Natural killer cell (primary cell): ENCODE data around the gene ATP1A4. TPM values are rescaled to one million over a fixed set of nuclear protein-coding genes. Genes with fewer than 3 reads are reported as not detected.

Source experiments
- ATAC-seq, 3 donors: fragments of 150-1000 bp in 2 of 3; fragments of 200-7000 bp in 1 of 3; cut with Tn5 transposase; 1 replicate in 1 of 3; 2 replicates in 2 of 3; pipeline ENCODE4 v1.10.0; 2021; ENCODE audit warnings: mild to moderate bottlenecking in 2 of 3, moderate library complexity in 2 of 3
- DNase-seq, 2 donors: peaks; one replicate each; pipeline versions ENCODE4 v3.0.0 to v3.0.0-alpha.2; 2013 to 2021; ENCODE audit warnings: mixed read lengths in 1 of 2
- H3K27ac ChIP-seq: one replicate; pipeline ENCODE4 v1.5.1; 2013; ENCODE audit warnings: mild to moderate bottlenecking, low read length
- H3K27me3 ChIP-seq: one replicate; pipeline ENCODE4 v1.6.1; 2013; ENCODE audit warnings: low read length; ENCODE audit not compliant: control insufficient read depth, insufficient read depth
- H3K36me3 ChIP-seq: one replicate; pipeline ENCODE4 v1.6.1; 2013; ENCODE audit warnings: low read length; ENCODE audit not compliant: control insufficient read depth, insufficient read depth
- H3K4me1 ChIP-seq: one replicate; pipeline ENCODE4 v1.6.1; 2013; ENCODE audit warnings: low read length; ENCODE audit not compliant: control insufficient read depth, insufficient read depth
- H3K4me3 ChIP-seq: one replicate; pipeline ENCODE4 v1.5.1; 2013; ENCODE audit warnings: low read length
- H3K9me3 ChIP-seq: one replicate; pipeline ENCODE4 v1.6.1; 2013; ENCODE audit warnings: low read length; ENCODE audit not compliant: control insufficient read depth, insufficient read depth
- H3K27ac Mint-ChIP-seq, 2 donors: one replicate each; pipeline ENCODE4 v1.8.0; 2022; ENCODE audit warnings: mild to moderate bottlenecking in 2 of 2, mixed read lengths in 2 of 2, moderate library complexity in 1 of 2
- H3K27me3 Mint-ChIP-seq, 2 donors: one replicate each; pipeline ENCODE4 v1.8.0; 2022; ENCODE audit warnings: low read depth in 2 of 2, mixed read lengths in 2 of 2
- H3K36me3 Mint-ChIP-seq: one replicate; pipeline ENCODE4 v1.8.0; 2022; ENCODE audit warnings: mixed read lengths
- H3K4me1 Mint-ChIP-seq, 2 donors: one replicate each; pipeline ENCODE4 v1.8.0; 2022; ENCODE audit warnings: mixed read lengths in 2 of 2
- H3K4me3 Mint-ChIP-seq: one replicate; pipeline ENCODE4 v1.8.0; 2022; ENCODE audit warnings: mild to moderate bottlenecking, moderate library complexity, mixed read lengths
- H3K9me3 Mint-ChIP-seq, 2 donors: one replicate each; pipeline ENCODE4 v1.8.0; 2022; ENCODE audit warnings: mixed read lengths in 2 of 2
- WGBS: methylation state at CpG from one replicate; pipeline ENCODE4 v1.1.7; 2013; ENCODE audit warnings: missing lambda C conversion rate; ENCODE audit not compliant: insufficient coverage; 5-methylcytosine and 5-hydroxymethylcytosine counted together
- intact Hi-C: fragments of 100-400 bp; cut with micrococcal nuclease; formaldehyde crosslinking; loops from one replicate; pipeline ENCODE4 v1.14.2; 2022
- total RNA-seq, 4 donors: library from RNA; stranded (reverse); fragments of 120-200 nt in 1 of 4; gene quantifications; one replicate each; pipeline versions ENCODE4 v1.2.3 to v1.2.4, GENCODE V29; 2013 to 2022
- TF ChIP-seq, protein P1 (sequence below): fragments of 200-600 bp; IDR thresholded peaks from one replicate; pipeline ENCODE4 v1.8.0; 2022; ENCODE audit warnings: antibody characterized with exemption

ATP1A4 gene
- total RNA-seq, 3 donors from 2014 or later (not counting 1 experiment from before 2014, with no cell fraction given) = not detected

DNA sequence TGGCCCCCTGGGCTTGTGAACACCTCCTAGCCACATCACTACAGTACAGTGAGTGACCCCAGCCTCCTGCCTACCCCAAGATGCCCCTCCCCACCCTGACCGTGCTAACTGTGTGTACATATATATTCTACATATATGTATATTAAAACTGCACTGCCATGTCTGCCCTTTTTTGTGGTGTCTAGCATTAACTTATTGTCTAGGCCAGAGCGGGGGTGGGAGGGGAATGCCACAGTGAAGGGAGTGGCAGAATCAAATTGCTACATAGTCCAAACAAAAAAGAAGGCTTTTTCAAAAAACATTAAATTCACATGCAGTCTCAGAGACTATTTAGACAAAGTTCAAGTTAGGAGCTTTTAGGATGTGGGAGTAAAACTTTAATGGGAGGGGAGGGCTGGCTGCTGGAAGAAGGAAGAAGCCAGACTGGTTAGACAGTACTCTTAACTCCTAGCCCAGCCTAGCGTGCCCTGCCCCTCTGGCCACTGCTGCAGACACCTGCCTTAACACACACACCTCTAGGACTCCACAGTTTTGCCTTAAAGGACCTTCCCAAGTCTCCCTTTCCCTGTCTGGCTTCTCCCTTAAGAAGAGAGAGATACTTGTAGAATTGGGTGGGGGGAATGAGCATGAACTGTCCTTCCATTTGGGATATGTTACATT is 63.2 kb downstream of the ATP1A4 start:
- no peaks in the 10 kb centered on the region for H3K9me3 Mint-ChIP-seq
- no peak for ATAC-seq

DNA sequence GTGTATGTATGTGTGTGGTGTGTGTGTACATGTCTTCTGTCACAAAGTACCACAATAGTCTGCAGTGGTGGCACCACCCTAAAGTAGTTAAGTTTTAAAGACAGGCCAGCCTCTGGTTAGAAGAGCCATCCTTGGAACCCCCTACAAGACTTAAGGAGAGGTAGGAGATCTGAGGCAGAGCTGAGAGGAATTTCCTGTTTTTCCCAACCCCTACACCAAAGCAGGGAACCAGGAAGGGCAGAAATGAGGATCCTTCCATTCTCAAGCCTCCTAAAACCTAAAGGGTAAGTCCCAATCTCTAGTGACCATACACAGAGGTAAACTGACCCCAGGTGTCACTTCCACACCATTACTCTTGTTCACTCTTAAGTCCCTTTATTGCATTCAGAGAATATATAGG is 64.9 kb downstream of the ATP1A4 start:
- intact Hi-C loops = no loop called here
- Histone ChIP-seq H3K4me1 (no peaks in the 10 kb centered on the region), H3K9me3 (no peaks in the 10 kb centered on the region), H3K27ac (no peak overlapping the region), H3K4me3 (no peak overlapping the region), H3K36me3 (peaks cover 91% of the 10 kb centered on the region), H3K27me3 (no peaks in the 10 kb centered on the region)
- Mint-ChIP-seq H3K9me3 (no peaks in the 10 kb centered on the region), H3K36me3 (peaks cover 10% of the 10 kb centered on the region), H3K27me3 (no peaks in the 10 kb centered on the region), H3K4me3 (no peak overlapping the region), H3K4me1 (no peaks in the 10 kb centered on the region), H3K27ac (no peak overlapping the region)
- TF ChIP-seq, protein P1, sequence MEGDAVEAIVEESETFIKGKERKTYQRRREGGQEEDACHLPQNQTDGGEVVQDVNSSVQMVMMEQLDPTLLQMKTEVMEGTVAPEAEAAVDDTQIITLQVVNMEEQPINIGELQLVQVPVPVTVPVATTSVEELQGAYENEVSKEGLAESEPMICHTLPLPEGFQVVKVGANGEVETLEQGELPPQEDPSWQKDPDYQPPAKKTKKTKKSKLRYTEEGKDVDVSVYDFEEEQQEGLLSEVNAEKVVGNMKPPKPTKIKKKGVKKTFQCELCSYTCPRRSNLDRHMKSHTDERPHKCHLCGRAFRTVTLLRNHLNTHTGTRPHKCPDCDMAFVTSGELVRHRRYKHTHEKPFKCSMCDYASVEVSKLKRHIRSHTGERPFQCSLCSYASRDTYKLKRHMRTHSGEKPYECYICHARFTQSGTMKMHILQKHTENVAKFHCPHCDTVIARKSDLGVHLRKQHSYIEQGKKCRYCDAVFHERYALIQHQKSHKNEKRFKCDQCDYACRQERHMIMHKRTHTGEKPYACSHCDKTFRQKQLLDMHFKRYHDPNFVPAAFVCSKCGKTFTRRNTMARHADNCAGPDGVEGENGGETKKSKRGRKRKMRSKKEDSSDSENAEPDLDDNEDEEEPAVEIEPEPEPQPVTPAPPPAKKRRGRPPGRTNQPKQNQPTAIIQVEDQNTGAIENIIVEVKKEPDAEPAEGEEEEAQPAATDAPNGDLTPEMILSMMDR = no peak
- DNase-seq (no peak), ATAC-seq (no peak)

More for the DNA sequence above, 63.2 kb downstream of the ATP1A4 start:
- Histone ChIP-seq H3K4me3 (no peak overlapping the region), H3K4me1 (no peaks in the 10 kb centered on the region), H3K27me3 (no peaks in the 10 kb centered on the region), H3K27ac (no peak overlapping the region), H3K9me3 (no peaks in the 10 kb centered on the region), H3K36me3 (peaks cover 84% of the 10 kb centered on the region)
- H3K36me3 Mint-ChIP-seq = peaks cover 10% of the 10 kb centered on the region
- H3K4me3 Mint-ChIP-seq = no peak overlapping the region
- DNase-seq = no peak
- peak overlapping the region; percentile 45 to 50 for H3K27ac Mint-ChIP-seq
- H3K27me3 Mint-ChIP-seq = no peaks in the 10 kb centered on the region
- 92% methylated on average over 2 of the region's 3 CpGs for WGBS
- peaks cover 4 to 6% of the 10 kb centered on the region in 2 donors for H3K4me1 Mint-ChIP-seq
- intact Hi-C loops = no loop called here
- TF ChIP-seq, protein P1 = no peak

DNA sequence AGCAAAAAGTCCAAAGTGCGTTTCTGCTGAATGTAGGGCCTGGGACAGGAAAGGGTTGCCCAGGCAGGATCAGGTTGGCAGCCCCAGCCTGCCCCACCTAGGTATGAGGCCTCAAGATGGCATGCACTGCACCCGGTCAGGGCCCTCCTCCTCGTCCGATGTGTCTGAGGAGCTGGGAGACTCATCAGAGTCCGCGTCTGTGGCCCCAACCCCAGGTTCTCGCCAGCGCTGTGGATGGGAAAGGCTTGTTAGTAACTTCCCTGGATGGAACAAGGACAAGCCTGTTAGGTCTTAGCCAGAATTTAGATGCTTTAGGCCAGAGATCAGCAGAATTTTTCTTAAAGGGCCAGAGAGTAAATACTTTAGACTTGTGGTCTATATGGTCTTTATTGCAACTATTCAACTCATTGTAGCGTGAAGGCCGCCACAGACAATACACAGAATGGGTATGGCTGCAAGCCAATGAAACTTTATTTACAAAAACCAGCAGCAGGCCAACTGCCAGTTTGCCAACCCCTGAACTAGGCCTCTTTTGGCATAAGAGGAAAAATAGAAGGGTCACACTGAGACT is 66.2 kb downstream of the ATP1A4 start:
- H3K4me1 Mint-ChIP-seq = no peaks in the 10 kb centered on the region
- H3K27ac ChIP-seq = no peak overlapping the region
- DNase-seq = no peak
- TF ChIP-seq, protein P1 = no peak
- H3K4me3 Mint-ChIP-seq = no peak overlapping the region
- no peaks in the 10 kb centered on the region for H3K27me3 Mint-ChIP-seq
- 98% methylated on average over 10 of the region's 10 CpGs for WGBS
- no peak overlapping the region for H3K4me3 ChIP-seq
- peaks cover 10% of the 10 kb centered on the region for H3K36me3 Mint-ChIP-seq
- intact Hi-C loops = no loop called here
- no peak overlapping the region for H3K27ac Mint-ChIP-seq
- no peaks in the 10 kb centered on the region for H3K9me3 Mint-ChIP-seq
- peaks cover 92% of the 10 kb centered on the region for H3K36me3 ChIP-seq
- no peak for ATAC-seq
- H3K9me3 ChIP-seq = no peaks in the 10 kb centered on the region
- no peaks in the 10 kb centered on the region for H3K4me1 ChIP-seq
- H3K27me3 ChIP-seq = no peaks in the 10 kb centered on the region
